ENCODE data around the gene SH3RF1. TPM values are rescaled to one million over a fixed set of nuclear protein-coding genes. Genes with fewer than 3 reads are reported as not detected.
A peak's percentile ranks its signal among the peaks of the same experiment; 100 is the strongest.
"Not testable (repeated sequence)": the region's sequence is repeated elsewhere in the genome, so short reads cannot be mapped to it uniquely, and the experiment has no call there.

The SH3RF1 gene
- polyA plus RNA-seq, 2 donors = 1.8 to 3.1 TPM

DNA sequence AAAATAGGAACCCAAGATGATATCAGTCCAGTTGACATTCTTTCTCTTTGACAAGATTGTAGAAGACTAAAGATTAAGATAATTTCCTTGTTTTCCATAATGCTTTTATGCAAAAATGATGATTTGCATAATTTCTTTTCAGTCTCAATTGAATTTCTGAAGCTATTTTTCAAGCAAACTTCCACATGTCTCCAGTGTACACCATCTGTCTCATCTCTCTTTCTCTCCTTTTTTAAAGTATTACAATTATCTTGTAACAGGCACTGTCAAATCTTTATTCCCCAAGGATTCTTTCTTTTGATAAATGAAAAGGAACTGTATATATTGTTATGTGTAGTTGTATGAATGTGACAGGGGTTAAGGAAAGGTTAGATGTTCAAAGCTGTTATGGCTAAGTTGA is 7.9 kb upstream of the SH3RF1 start:
- Histone ChIP-seq H3K36me3 (ENCODE audit: control insufficient read depth in 2 of 2, insufficient read depth in 2 of 2, low read length in 1 of 2) (no peaks in the 10 kb centered on the region), H3K4me1 (ENCODE audit: control insufficient read depth in 2 of 2, insufficient read depth in 2 of 2, low read length in 1 of 2) (no peaks in the 10 kb centered on the region), H3K4me3 (ENCODE audit: low read depth in 1 of 2, low read length in 2 of 2) (no peak overlapping the region), H3K27me3 (ENCODE audit: control insufficient read depth in 1 of 2, insufficient read depth in 2 of 2, low read length in 2 of 2) (no peaks in the 10 kb centered on the region), H3K9me3 (ENCODE audit: control insufficient read depth in 2 of 2, insufficient read depth in 1 of 2, low read depth in 1 of 2, low read length in 1 of 2) (no peaks in the 10 kb centered on the region), H3K27ac (ENCODE audit: low read depth in 2 of 2, low read length in 1 of 2) (no peak overlapping the region)

DNA sequence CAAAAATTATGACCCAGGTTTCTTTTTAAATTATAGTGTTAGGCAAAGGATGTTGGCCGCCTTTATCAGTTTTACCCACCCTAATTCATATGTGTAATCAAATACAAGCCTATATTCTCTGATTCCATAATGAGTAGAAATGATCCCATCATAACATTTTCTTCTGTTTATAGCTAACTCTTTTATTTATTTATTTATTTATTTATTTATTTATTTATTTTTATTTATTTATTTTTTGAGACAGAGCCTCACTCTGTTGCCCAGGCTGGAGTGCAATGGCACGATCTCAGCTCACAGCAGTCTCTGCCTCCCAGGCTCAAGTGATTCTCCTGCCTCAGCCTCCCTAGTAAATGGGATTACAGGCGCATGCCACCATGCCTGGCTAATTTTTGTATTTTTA is 7.1 kb upstream of the SH3RF1 start:
- not testable (repeated sequence) for H3K9me3 ChIP-seq (ENCODE audit: control insufficient read depth in 2 of 2, insufficient read depth in 1 of 2, low read depth in 1 of 2, low read length in 1 of 2)

DNA sequence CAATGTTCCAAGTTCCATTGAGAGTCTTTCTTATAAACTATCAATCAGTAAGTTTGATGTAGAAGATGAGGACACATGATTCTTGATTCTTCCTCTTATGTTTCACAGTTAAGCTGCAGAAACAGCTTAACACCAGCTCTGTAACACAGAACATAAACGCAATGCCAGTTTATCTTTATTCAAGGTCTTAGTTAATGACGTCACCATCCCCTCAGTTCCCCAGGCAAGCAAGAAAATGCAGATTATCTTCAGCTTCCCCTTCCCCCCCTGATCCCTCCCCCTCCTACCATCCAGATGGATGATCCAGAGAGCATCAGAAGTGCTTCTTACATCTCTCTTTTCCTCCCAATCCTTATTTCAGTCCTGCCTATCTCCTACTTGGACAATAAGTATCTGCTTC is 4.4 kb upstream of the SH3RF1 start:
- H3K9me3 ChIP-seq (ENCODE audit: control insufficient read depth in 2 of 2, insufficient read depth in 1 of 2, low read depth in 1 of 2, low read length in 1 of 2) = peaks cover 0 to 2% of the 10 kb centered on the region in 2 donors
- no peak overlapping the region for H3K27ac ChIP-seq (ENCODE audit: low read depth in 2 of 2, low read length in 1 of 2)
- no peaks in the 10 kb centered on the region for H3K36me3 ChIP-seq (ENCODE audit: control insufficient read depth in 2 of 2, insufficient read depth in 2 of 2, low read length in 1 of 2)
- peaks cover 0 to 4% of the 10 kb centered on the region in 2 donors for H3K4me1 ChIP-seq (ENCODE audit: control insufficient read depth in 2 of 2, insufficient read depth in 2 of 2, low read length in 1 of 2)
- no peak overlapping the region for H3K4me3 ChIP-seq (ENCODE audit: low read depth in 1 of 2, low read length in 2 of 2)
- 50 to 74% methylated on average over 2 of the region's 2 CpGs for WGBS, 2 donors
- H3K27me3 ChIP-seq (ENCODE audit: control insufficient read depth in 1 of 2, insufficient read depth in 2 of 2, low read length in 2 of 2) = no peaks in the 10 kb centered on the region

More for the DNA sequence above, 7.1 kb upstream of the SH3RF1 start:
- not testable (repeated sequence) for H3K4me1 ChIP-seq (ENCODE audit: control insufficient read depth in 2 of 2, insufficient read depth in 2 of 2, low read length in 1 of 2); H3K27me3 ChIP-seq (ENCODE audit: control insufficient read depth in 1 of 2, insufficient read depth in 2 of 2, low read length in 2 of 2); H3K4me3 ChIP-seq (ENCODE audit: low read depth in 1 of 2, low read length in 2 of 2); H3K36me3 ChIP-seq (ENCODE audit: control insufficient read depth in 2 of 2, insufficient read depth in 2 of 2, low read length in 1 of 2); H3K27ac ChIP-seq (ENCODE audit: low read depth in 2 of 2, low read length in 1 of 2)
- WGBS, 2 donors = 96 to 100% methylated on average over 3 of the region's 3 CpGs

DNA sequence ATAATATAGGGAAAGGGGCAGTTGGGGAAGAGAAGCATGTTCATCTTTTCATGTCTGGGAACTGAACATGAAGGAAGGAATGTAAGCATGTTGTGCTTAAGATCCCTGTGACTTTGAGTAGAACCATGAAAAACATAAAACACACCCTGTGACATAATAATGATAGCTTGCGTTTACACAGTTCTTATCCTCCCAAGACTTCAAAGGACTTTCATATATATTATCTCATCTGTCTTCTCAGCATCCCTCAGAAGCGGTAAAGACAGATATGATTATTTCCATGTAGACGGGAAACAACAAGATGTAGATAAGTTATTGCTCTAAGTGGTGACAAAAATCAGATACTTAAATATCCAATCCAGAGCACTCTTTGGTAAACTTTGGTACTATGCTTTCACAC is 3.3 kb upstream of the SH3RF1 start:
- no peaks in the 10 kb centered on the region for H3K36me3 ChIP-seq (ENCODE audit: control insufficient read depth in 2 of 2, insufficient read depth in 2 of 2, low read length in 1 of 2)
- H3K27ac ChIP-seq (ENCODE audit: low read depth in 2 of 2, low read length in 1 of 2) = no peak overlapping the region
- peaks cover 0 to 2% of the 10 kb centered on the region in 2 donors for H3K9me3 ChIP-seq (ENCODE audit: control insufficient read depth in 2 of 2, insufficient read depth in 1 of 2, low read depth in 1 of 2, low read length in 1 of 2)
- H3K4me1 ChIP-seq (ENCODE audit: control insufficient read depth in 2 of 2, insufficient read depth in 2 of 2, low read length in 1 of 2) = peaks cover 0 to 4% of the 10 kb centered on the region in 2 donors
- H3K27me3 ChIP-seq (ENCODE audit: control insufficient read depth in 1 of 2, insufficient read depth in 2 of 2, low read length in 2 of 2) = no peaks in the 10 kb centered on the region
- H3K4me3 ChIP-seq (ENCODE audit: low read depth in 1 of 2, low read length in 2 of 2) = no peak overlapping the region
- 62 to 82% methylated on average over 3 of the region's 3 CpGs for WGBS, 2 donors

DNA sequence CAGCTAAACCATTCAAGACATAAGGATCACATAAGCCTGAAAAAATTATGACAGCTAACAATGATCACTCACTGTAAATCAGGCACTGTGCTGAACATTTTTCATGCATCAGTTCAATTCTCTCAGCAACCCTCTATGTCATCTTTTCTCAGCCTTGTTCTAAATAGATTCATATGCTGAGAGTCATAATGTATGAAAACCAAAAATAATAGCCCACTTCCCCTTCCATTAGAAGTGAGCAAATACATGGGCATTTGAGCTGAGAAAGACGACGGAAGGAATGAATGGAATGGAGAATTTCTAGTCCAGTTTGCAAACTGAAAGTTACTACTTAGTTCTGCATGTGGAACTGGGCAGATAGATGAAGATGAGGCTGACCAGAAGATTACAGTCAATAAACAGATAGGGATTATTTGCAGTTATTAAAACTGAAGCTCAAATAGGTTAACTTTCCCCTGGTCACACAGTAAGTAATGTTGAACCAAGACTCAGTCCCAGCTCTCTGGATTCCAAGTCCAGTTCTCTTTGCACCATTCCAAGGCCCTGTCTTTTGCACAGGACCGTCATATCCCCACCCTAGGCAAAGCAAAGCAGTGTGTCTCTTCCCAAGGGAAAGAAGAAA is 1.6 kb upstream of the SH3RF1 start:
- Histone ChIP-seq H3K36me3 (ENCODE audit: control insufficient read depth in 2 of 2, insufficient read depth in 2 of 2, low read length in 1 of 2) (no peaks in the 10 kb centered on the region), H3K27me3 (ENCODE audit: control insufficient read depth in 1 of 2, insufficient read depth in 2 of 2, low read length in 2 of 2) (no peaks in the 10 kb centered on the region), H3K27ac (ENCODE audit: low read depth in 2 of 2, low read length in 1 of 2) (no peak overlapping the region), H3K4me3 (ENCODE audit: low read depth in 1 of 2, low read length in 2 of 2) (no peak overlapping the region), H3K9me3 (ENCODE audit: control insufficient read depth in 2 of 2, insufficient read depth in 1 of 2, low read depth in 1 of 2, low read length in 1 of 2) (peaks cover 0 to 2% of the 10 kb centered on the region in 2 donors), H3K4me1 (ENCODE audit: control insufficient read depth in 2 of 2, insufficient read depth in 2 of 2, low read length in 1 of 2) (peaks cover 0 to 7% of the 10 kb centered on the region in 2 donors)
- 38 to 46% methylated on average over 3 of the region's 3 CpGs for WGBS, 2 donors

DNA sequence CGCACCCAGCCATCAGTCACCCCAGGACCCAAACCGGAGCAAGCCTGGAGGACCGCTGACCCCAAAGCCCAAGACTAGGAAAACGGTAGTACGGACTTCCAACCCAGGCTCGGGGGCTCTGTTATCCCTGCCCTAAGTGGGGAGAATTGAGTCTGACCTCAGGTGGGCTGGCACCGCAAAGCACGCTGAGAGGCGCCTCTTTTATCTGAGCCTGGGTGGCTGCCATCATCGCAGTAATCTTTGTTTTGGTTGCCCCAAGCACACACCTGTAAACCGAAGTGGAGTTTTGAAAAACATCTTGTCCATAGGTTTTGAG is 894 bp upstream of the SH3RF1 start:
- peaks cover 0 to 7% of the 10 kb centered on the region in 2 donors for H3K4me1 ChIP-seq (ENCODE audit: control insufficient read depth in 2 of 2, insufficient read depth in 2 of 2, low read length in 1 of 2)
- H3K4me3 ChIP-seq (ENCODE audit: low read depth in 1 of 2, low read length in 2 of 2) = peak overlapping the region; percentile 81 to 86
- peak overlapping the region in 1 of 2 donors; percentile 42 for H3K27ac ChIP-seq (ENCODE audit: low read depth in 2 of 2, low read length in 1 of 2)
- WGBS, 2 donors = 15 to 16% methylated on average over 11 of the region's 11 CpGs
- H3K27me3 ChIP-seq (ENCODE audit: control insufficient read depth in 1 of 2, insufficient read depth in 2 of 2, low read length in 2 of 2) = no peaks in the 10 kb centered on the region
- H3K36me3 ChIP-seq (ENCODE audit: control insufficient read depth in 2 of 2, insufficient read depth in 2 of 2, low read length in 1 of 2) = no peaks in the 10 kb centered on the region
- H3K9me3 ChIP-seq (ENCODE audit: control insufficient read depth in 2 of 2, insufficient read depth in 1 of 2, low read depth in 1 of 2, low read length in 1 of 2) = peaks cover 0 to 2% of the 10 kb centered on the region in 2 donors

DNA sequence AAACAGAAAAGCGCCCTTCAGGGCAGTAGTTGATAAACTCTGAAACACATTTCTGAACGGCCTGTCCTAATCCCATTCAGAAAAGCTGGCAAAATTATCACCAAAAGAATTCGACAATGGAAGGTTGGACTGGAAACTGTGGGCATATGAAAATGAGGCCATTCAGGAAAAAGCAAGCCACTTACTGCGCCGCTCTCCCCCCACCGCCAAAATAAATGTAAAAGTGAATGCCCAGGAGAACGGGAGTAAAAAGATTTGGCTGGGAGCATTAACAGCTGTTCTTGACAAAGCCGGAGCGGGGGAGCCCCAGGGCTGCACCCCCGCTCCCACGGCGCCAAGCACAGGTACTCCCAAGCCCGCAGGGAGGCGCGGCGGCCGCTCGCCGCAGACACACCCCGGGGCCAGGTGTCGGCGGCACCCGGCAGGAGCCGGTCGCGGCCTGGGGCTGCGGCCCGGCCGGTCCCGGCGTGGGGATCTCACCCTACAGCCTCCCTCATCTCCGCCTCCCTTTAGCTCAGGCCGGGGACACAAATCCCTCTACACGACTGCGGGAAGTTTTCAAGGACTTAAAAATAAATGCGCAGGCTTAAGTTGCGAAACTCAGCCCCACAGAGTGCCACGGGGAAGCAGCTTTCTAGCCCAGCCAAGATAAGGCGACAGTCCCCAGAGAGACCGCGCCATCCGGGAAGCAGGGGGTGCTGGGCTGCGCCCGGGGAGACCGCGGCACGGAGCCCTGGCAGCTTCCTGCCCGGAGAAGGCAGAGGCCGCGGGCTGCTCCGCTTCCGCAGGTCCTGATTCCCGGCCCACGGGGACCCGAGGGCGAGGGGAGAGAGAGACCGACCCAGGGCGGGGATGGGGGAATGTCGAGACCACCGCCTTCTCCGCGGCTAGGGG is 593 bp downstream of the SH3RF1 start:
- WGBS, 2 donors = 1% methylated on average over 45 to 62 of the region's 62 CpGs
- Histone ChIP-seq H3K4me1 (ENCODE audit: control insufficient read depth in 2 of 2, insufficient read depth in 2 of 2, low read length in 1 of 2) (peaks cover 0 to 7% of the 10 kb centered on the region in 2 donors), H3K4me3 (ENCODE audit: low read depth in 1 of 2, low read length in 2 of 2) (peak overlapping the region; percentile 81 to 86), H3K9me3 (ENCODE audit: control insufficient read depth in 2 of 2, insufficient read depth in 1 of 2, low read depth in 1 of 2, low read length in 1 of 2) (peaks cover 0 to 2% of the 10 kb centered on the region in 2 donors), H3K36me3 (ENCODE audit: control insufficient read depth in 2 of 2, insufficient read depth in 2 of 2, low read length in 1 of 2) (no peaks in the 10 kb centered on the region), H3K27ac (ENCODE audit: low read depth in 2 of 2, low read length in 1 of 2) (peak overlapping the region; percentile 77 to 86), H3K27me3 (ENCODE audit: control insufficient read depth in 1 of 2, insufficient read depth in 2 of 2, low read length in 2 of 2) (no peaks in the 10 kb centered on the region)

DNA sequence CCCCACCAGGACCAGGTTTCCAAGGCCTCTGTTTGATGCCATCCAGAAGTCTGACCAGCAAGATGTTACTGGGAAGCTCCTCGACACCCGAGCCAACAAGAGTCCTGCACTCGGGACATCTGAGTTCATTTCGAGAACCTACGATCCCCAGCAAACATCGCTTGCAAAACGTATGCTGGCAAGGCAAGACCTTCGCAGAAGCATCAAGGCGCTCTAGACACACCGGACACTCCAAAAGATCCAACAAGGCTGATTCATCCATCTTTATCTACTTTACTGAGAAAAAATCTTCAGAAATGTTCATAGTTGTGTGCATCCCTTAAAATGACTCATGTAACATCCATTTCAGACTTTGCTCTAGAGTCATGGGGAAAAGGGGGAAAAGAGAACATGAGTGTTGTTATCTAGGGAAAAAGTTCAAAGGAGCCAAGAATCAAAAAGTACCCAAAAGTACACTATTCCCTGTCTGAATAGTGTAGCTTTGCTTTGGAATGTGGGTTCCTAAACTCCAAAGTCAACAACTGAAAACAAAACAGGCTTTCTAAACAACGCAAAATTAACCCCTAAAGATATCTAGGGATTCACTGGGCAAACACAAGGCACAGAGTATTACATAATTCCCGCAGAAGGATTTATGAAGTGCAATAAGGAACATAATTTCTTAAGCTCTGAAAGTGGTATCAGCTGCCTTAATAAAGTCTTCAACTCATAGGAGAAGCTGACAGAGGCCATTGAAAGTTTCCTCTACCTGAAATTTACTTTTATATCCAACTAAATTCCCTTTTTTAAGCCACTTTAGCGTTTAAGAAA is 1.6 kb downstream of the SH3RF1 start:
- Histone ChIP-seq H3K4me1 (ENCODE audit: control insufficient read depth in 2 of 2, insufficient read depth in 2 of 2, low read length in 1 of 2) (peaks cover 0 to 7% of the 10 kb centered on the region in 2 donors), H3K9me3 (ENCODE audit: control insufficient read depth in 2 of 2, insufficient read depth in 1 of 2, low read depth in 1 of 2, low read length in 1 of 2) (peaks cover 0 to 2% of the 10 kb centered on the region in 2 donors), H3K36me3 (ENCODE audit: control insufficient read depth in 2 of 2, insufficient read depth in 2 of 2, low read length in 1 of 2) (no peaks in the 10 kb centered on the region), H3K27ac (ENCODE audit: low read depth in 2 of 2, low read length in 1 of 2) (no peak overlapping the region), H3K4me3 (ENCODE audit: low read depth in 1 of 2, low read length in 2 of 2) (peak overlapping the region in 1 of 2 donors; percentile 81), H3K27me3 (ENCODE audit: control insufficient read depth in 1 of 2, insufficient read depth in 2 of 2, low read length in 2 of 2) (no peaks in the 10 kb centered on the region)
- 50 to 65% methylated on average over 13 of the region's 13 CpGs for WGBS, 2 donors

DNA sequence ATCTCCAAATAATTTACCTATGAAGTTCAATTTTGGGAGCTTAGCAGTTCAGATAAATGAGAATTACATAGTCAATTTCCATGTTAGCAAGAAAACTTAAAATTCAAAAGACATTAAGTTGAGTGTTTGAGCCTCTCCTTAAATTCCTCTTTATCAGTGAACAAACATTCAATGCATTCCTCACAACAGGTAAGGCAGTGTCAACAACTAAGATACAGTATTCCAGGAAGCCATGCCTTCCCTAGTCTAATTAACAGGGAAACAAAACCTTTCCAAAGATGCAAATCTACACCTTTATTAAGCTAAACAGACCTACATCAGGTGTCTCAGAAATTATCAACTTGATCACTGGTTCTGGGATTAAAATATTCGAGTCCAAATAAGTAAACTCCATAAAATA is 3.7 kb downstream of the SH3RF1 start:
- no peaks in the 10 kb centered on the region for H3K36me3 ChIP-seq (ENCODE audit: control insufficient read depth in 2 of 2, insufficient read depth in 2 of 2, low read length in 1 of 2)
- H3K9me3 ChIP-seq (ENCODE audit: control insufficient read depth in 2 of 2, insufficient read depth in 1 of 2, low read depth in 1 of 2, low read length in 1 of 2) = peaks cover 0 to 2% of the 10 kb centered on the region in 2 donors
- WGBS, 2 donors = 33 to 51% methylated on average over 1 of the region's 1 CpG
- peaks cover 0 to 7% of the 10 kb centered on the region in 2 donors for H3K4me1 ChIP-seq (ENCODE audit: control insufficient read depth in 2 of 2, insufficient read depth in 2 of 2, low read length in 1 of 2)
- H3K4me3 ChIP-seq (ENCODE audit: low read depth in 1 of 2, low read length in 2 of 2) = no peak overlapping the region
- no peak overlapping the region for H3K27ac ChIP-seq (ENCODE audit: low read depth in 2 of 2, low read length in 1 of 2)
- no peaks in the 10 kb centered on the region for H3K27me3 ChIP-seq (ENCODE audit: control insufficient read depth in 1 of 2, insufficient read depth in 2 of 2, low read length in 2 of 2)
